GM12892 (cell line): ENCODE measurements around the gene COPZ1.

ENCODE experiments used
- DNase-seq: peaks from one replicate; pipeline ENCODE4 v3.0.0; 2011; ENCODE audit not compliant: insufficient read length
- FAIRE-seq: peaks from 2 replicates; lab custom pipeline; 2011; peaks lifted over from hg19 to GRCh38; lab: Jason Lieb, UNC
- POLR2A ChIP-seq: IDR thresholded peaks from 2 replicates; pipeline ENCODE4 v1.6.1; 2011; ENCODE audit warnings: low read depth, low read length, control low read depth
- POLR2AphosphoS5 ChIP-seq: IDR thresholded peaks from 2 replicates; pipeline ENCODE4 v1.6.1; 2011; ENCODE audit warnings: low read depth, low read length, control low read depth
- TAF1 ChIP-seq: IDR thresholded peaks from 2 replicates; pipeline ENCODE4 v1.6.1; 2011; ENCODE audit warnings: low read depth, mild to moderate bottlenecking, control low read depth, low read length, borderline replicate concordance

The COPZ1 gene

DNA sequence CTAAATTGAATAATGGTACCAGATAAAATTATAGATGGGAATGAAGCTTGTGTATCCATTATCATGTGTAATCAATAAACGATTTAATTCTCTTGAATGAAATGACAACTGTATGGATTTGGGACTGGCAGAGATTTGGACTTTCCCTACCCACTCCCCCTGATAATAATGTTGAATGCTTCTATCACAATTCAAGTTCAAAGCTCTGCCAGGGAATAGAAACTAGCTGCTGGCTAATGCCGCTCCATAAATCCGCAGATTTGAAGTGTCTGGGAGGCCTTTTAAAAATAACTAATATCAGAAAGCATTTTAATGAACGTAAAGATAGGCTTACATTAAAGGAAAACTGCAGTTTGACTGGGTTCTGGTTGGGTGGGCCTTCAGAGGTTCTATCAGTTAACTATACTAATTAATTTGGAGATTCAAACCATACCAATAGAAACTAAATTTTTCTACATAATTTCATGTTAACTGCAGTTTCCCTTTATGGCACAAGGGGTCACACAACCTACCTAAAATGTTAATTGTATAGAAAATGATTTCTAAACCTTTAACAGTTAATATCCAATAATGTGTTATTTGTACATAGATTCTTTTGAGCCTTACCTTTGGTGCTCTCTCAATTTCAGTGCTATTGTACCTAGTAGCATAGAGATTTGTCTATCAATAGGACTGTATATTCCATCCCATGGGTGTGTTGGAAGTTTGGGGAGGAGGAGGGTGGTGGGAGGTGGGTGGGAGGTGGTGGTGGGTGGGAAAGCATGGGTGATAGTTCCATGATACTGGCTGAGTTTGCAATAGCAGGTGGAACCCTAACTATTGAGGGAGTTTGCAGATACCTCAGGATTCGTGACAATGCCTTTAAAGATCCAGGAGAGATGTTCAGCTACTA is 39.5 kb upstream of the COPZ1 start:
- TF ChIP-seq TAF1 (no peak), POLR2A (no peak; the same call in 1 of the 2 replicates), POLR2AphosphoS5 (no peak)
- DNase-seq (no peak), FAIRE-seq (no peak)

GRCh38 chr12:54286042-54287030 is 38.6 kb upstream of the COPZ1 start:
- FAIRE-seq (no peak), DNase-seq (no peak)
- peak; percentile 91 for TF ChIP-seq POLR2AphosphoS5
- TF ChIP-seq POLR2A: peak; percentile 80
- no peak for TF ChIP-seq TAF1

DNA sequence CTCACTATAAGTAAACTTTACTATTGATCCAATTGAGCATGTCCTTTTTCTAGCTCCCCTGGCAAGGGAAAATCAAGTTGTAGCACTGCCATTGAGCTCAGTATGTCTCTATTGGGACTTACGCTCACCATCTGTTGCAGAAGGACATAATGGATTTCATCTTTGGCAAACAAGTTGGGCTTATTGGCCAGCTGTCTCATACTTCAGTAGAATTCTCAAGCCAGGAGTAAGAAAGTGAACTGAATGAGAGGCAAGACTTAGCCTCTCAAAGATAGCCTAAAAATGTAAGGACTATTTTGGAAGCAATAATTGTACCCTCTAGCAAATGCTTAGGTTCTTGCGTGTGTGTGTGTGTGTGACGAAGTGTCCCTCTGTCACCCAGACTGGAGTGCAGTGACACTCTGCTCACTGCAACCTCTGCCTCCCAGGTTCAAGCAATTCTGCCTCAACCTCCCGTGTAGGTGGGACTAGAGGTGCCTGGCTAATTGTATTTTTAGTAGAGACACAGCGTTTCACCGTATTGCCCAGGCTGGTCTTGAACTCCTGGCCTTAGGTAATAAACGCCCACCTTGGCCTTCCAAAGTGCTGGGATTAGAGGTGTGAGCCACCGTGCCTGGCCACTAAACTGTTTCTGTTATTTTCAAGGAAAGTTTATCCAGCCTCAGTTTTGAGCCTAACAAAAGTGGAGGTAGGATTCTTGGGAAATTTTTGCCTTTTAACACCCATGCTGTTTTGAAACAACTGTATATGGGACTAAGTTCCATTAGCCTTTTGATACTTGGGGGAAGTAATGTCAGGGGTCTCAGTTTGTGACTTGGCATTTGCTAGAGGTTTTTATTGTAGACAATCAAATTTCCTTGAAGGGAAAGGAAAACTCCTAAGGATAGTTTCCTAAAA is 37.4 kb upstream of the COPZ1 start:
- TF ChIP-seq POLR2AphosphoS5 (peak; percentile 99), POLR2A (peak; percentile 97), TAF1 (no peak)
- no peak for FAIRE-seq
- DNase-seq: no peak

GRCh38 chr12:54292083-54292930 is 32.6 kb upstream of the COPZ1 start:
- FAIRE-seq (no peak), DNase-seq (no peak)
- no peak for TF ChIP-seq TAF1

DNA sequence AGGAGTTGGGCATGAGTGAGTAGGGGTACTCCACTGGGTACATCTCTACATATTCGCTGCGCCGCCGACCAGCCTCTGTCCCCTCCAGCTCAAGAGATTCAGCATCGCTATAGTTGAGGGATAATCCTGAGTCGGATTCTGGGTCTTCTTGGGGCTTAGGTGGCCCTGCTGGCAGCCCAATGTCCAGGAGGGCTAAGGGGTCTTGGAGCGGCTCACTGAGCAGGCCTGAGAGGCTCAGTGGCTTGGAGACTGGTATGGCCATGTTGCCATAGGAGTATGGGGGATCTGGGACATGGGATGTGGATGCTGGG is 32.0 kb upstream of the COPZ1 start:
- FAIRE-seq (no peak), DNase-seq (no peak)
- TF ChIP-seq POLR2AphosphoS5: no peak
- no peak for TF ChIP-seq TAF1
- TF ChIP-seq POLR2A: no peak

DNA sequence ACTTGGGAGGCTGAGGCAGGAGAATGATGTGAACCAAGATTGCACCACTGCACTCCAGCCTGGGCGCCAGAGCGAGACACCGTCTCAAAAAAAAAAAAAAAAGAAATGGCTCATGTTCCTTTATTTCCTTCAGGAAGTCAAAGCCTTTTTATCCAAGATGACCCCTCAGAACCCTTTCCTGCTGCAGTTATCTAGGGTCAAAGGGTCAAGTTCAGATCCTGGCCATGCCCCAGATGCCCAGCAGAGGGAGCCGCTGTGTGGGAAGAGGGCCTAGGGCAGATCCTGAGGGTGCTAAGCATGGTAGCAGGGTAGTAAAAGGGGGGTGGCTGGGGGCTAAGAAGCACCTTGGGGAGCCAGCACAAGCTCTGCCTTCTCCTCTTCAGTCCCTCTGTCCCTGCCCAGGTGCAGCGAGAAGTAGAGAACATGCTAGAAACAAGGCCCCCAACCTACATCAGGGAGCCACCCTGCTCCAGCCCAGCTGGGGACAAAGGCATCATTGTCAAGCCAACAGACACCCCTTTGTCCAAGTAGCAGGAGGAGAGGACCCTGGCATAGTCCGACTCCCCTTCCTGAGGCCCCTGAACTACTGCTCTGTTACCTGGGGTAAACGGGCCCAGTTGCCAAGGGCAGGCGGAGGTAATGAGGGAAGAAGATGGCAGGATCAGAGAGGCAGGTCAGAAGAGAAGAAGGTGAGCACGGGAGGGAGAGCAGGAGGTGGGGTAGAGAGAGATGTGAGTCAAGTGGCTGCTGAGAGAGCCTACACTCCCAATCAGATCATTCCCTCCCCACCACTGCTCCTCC is 30.6 kb upstream of the COPZ1 start:
- DNase-seq: peak; percentile 66
- no peak for TF ChIP-seq POLR2AphosphoS5
- no peak for TF ChIP-seq POLR2A
- no peak for TF ChIP-seq TAF1
- peak; percentile 5 for FAIRE-seq

DNA sequence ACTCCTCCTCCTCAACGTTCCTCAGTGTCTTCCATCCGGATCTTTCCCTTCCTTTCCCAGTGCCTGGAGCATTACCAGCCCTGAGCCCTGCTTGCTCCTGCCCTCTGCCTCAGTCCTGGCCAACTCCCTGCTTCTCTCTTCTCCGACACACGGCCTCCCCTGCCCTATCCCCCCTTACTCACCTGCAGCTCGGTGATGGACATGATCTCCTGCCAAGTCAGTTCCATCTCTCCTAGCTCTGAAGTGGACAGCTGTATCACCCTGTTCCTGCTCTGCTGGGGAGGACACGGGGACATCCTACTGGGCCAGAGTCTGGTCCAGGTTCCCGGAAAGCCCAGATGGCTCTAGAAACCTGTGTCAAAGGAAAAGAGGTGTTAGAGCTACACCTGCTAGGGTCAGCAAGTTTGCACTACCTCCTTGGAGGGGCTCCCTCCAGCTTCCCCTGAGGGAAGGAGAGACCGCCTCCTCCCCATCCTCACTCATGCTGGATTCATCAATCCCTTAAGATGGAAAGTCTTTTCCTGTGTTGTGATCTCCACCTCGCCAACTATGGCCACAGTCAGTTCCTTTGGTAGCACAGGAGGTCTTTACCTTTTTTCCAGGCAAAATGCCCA is 29.9 kb upstream of the COPZ1 start:
- DNase-seq: no peak
- FAIRE-seq: no peak
- TF ChIP-seq TAF1 (no peak), POLR2AphosphoS5 (no peak), POLR2A (no peak)

DNA sequence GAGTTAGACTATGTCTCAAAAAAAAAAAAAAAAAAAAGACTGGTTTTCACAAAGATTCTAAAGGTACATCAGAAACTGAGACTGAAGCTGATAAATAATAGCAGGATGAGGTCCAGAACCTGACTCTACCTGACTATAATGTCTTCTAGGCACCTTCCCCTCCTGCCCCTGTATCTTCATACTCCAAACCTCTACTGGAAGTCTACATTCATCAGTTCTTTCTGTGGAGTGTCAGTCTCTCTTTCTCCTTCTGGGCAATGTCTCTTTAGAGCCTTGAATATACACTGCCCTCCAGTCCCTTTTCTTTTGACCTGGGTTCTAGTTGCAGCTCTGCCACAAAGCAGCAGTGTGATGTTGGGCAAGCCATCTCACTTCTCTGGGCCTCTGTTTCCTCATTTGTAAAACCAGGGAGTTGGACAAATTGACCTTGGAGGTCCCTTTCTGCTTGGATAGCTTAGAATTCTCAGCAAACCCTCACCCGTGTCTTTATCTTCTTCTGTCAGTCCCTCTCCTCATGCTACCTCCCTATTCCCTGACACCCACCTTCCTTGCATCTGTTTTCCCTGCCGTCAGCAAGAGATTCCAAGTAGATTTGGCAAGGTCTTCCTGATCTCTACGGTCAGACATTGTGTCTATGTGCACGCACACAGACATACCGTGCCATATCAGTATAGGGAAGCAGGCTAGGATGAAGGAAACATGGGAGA is 28.4 kb upstream of the COPZ1 start:
- TF ChIP-seq TAF1: no peak
- no peak for TF ChIP-seq POLR2AphosphoS5
- TF ChIP-seq POLR2A: no peak
- DNase-seq (no peak), FAIRE-seq (no peak)
